Measurements from ENCODE around the gene CDKAL1. TPM values are rescaled to one million over a fixed set of nuclear protein-coding genes. Genes with fewer than 3 reads are reported as not detected.

The CDKAL1 gene
- total and polyA plus RNA-seq, 2 donors from 2014 or later, result 4.6 to 20.2 TPM

- Histone ChIP-seq H3K4me3 (ENCODE audit: low read length in 3 of 3) (no peak overlapping the region), H3K27me3 (ENCODE audit: control insufficient read depth, insufficient read depth, low read length) (no peaks in the 10 kb centered on the region), H3K4me1 (ENCODE audit: control insufficient read depth in 2 of 3, insufficient read depth in 2 of 3, low read depth in 1 of 3, low read length in 3 of 3) (peaks cover 0 to 3% (median 0%) of the 10 kb centered on the region in 3 donors), H3K36me3 (ENCODE audit: control insufficient read depth in 2 of 3, insufficient read depth in 3 of 3, low read length in 3 of 3) (no peaks in the 10 kb centered on the region), H3K9me3 (ENCODE audit: control insufficient read depth in 2 of 3, insufficient read depth in 1 of 3, low read length in 3 of 3) (peaks cover 0 to 15% (median 1%) of the 10 kb centered on the region in 3 donors), H3K27ac (ENCODE audit: low read depth in 2 of 2, low read length in 2 of 2) (no peak overlapping the region), H3K9ac (ENCODE audit: low read length in 3 of 3) (no peak overlapping the region)
- TF ChIP-seq CTCF (IDR thresholded peaks at IDR 0.05; ENCODE audit: borderline replicate concordance, extremely low read depth, insufficient read depth), result no peak
- intact Hi-C loops (cut with DNase I), result no loop called here
- FAIRE-seq (no peak), DNase-seq (no peak)
Observed at GRCh38 chr6:20969551-20969950, 435.3 kb downstream of the CDKAL1 start.

GRCh38 chr6:20976391-20976918 is 442.2 kb downstream of the CDKAL1 start:
- H3K9ac ChIP-seq (ENCODE audit: low read length in 3 of 3), result no peak overlapping the region
- H3K27ac ChIP-seq (ENCODE audit: low read depth in 2 of 2, low read length in 2 of 2), result no peak overlapping the region
- intact Hi-C loops (cut with DNase I), result no loop called here
- no peak for DNase-seq
- TF ChIP-seq CTCF (IDR thresholded peaks at IDR 0.05; ENCODE audit: borderline replicate concordance, extremely low read depth, insufficient read depth), result no peak
- no peaks in the 10 kb centered on the region for H3K4me1 ChIP-seq (ENCODE audit: control insufficient read depth in 2 of 3, insufficient read depth in 2 of 3, low read depth in 1 of 3, low read length in 3 of 3)
- no peaks in the 10 kb centered on the region for H3K9me3 ChIP-seq (ENCODE audit: control insufficient read depth in 2 of 3, insufficient read depth in 1 of 3, low read length in 3 of 3)
- FAIRE-seq, result no peak
- H3K4me3 ChIP-seq (ENCODE audit: low read length in 3 of 3), result no peak overlapping the region
- H3K27me3 ChIP-seq (ENCODE audit: control insufficient read depth, insufficient read depth, low read length), result no peaks in the 10 kb centered on the region
- H3K36me3 ChIP-seq (ENCODE audit: control insufficient read depth in 2 of 3, insufficient read depth in 3 of 3, low read length in 3 of 3), result no peaks in the 10 kb centered on the region

- intact Hi-C loops (cut with DNase I), result no loop called here
- FAIRE-seq, result no peak
- Histone ChIP-seq H3K27me3 (ENCODE audit: control insufficient read depth, insufficient read depth, low read length) (no peaks in the 10 kb centered on the region), H3K27ac (ENCODE audit: low read depth in 2 of 2, low read length in 2 of 2) (no peak overlapping the region), H3K4me1 (ENCODE audit: control insufficient read depth in 2 of 3, insufficient read depth in 2 of 3, low read depth in 1 of 3, low read length in 3 of 3) (no peaks in the 10 kb centered on the region), H3K36me3 (ENCODE audit: control insufficient read depth in 2 of 3, insufficient read depth in 3 of 3, low read length in 3 of 3) (no peaks in the 10 kb centered on the region), H3K9ac (ENCODE audit: low read length in 3 of 3) (no peak overlapping the region), H3K4me3 (ENCODE audit: low read length in 3 of 3) (no peak overlapping the region), H3K9me3 (ENCODE audit: control insufficient read depth in 2 of 3, insufficient read depth in 1 of 3, low read length in 3 of 3) (no peaks in the 10 kb centered on the region)
- TF ChIP-seq CTCF (IDR thresholded peaks at IDR 0.05; ENCODE audit: borderline replicate concordance, extremely low read depth, insufficient read depth), result no peak
- peak in 1 of 5 donors; percentile 9 for DNase-seq
Observed at GRCh38 chr6:20978151-20978614, 443.9 kb downstream of the CDKAL1 start.

- H3K36me3 ChIP-seq (ENCODE audit: control insufficient read depth in 2 of 3, insufficient read depth in 3 of 3, low read length in 3 of 3), result no peaks in the 10 kb centered on the region
- H3K9me3 ChIP-seq (ENCODE audit: control insufficient read depth in 2 of 3, insufficient read depth in 1 of 3, low read length in 3 of 3), result no peaks in the 10 kb centered on the region
- H3K4me3 ChIP-seq (ENCODE audit: low read length in 3 of 3), result no peak overlapping the region
- H3K4me1 ChIP-seq (ENCODE audit: control insufficient read depth in 2 of 3, insufficient read depth in 2 of 3, low read depth in 1 of 3, low read length in 3 of 3), result no peaks in the 10 kb centered on the region
- TF ChIP-seq CTCF (IDR thresholded peaks at IDR 0.05; ENCODE audit: borderline replicate concordance, extremely low read depth, insufficient read depth), result no peak
- H3K27me3 ChIP-seq (ENCODE audit: control insufficient read depth, insufficient read depth, low read length), result no peaks in the 10 kb centered on the region
- no peak for DNase-seq
- FAIRE-seq, result no peak
- no peak overlapping the region for H3K27ac ChIP-seq (ENCODE audit: low read depth in 2 of 2, low read length in 2 of 2)
- intact Hi-C loops (cut with DNase I), result no loop called here
- no peak overlapping the region for H3K9ac ChIP-seq (ENCODE audit: low read length in 3 of 3)
Observed at GRCh38 chr6:20979076-20979475, 444.8 kb downstream of the CDKAL1 start.

All from kidney (tissue), 14 donors.